Right forelimb (tissue), 1 donor: ENCODE data around the gene NUS1.
A peak's percentile ranks its signal among the peaks of the same experiment; 100 is the strongest.
"Not testable (repeated sequence)": the region's sequence is repeated elsewhere in the genome, so short reads cannot be mapped to it uniquely, and the experiment has no call there.

Source experiments
- DNase-seq: peaks from one replicate; pipeline ENCODE4 v3.0.0-alpha.2; 2018

NUS1 gene

DNA sequence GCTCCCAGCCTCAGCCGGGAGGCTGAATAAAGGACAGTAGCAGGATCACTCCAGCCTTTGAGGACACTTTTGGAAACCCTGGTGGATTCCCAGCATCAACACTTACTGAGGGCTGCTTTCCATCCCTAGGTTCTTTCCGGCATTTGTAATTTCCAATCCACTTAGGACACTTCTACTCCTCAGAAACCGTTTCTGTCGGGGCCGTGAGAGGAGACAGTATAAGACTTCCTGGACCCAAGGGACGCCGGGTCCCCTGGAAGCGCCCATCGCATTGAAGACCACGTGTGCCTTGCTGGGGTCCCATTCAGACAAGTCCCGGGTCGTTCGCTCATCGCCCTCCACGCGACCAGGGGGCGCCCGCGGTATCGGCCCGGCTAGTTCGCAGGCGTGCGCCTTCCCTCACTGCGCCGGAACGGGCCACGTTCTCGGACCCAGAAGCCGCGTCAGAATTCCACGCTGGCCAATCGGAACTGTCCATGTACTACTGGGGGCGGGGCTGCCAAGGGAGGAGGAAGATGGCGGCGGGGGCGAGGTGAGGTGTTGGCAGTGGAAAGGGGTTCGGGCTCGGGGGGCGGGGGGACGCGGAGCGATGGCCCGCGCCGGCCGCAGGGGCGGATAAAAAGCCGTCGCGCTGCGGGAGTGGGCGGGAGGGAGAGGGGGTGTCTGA, at the start of gene NUS1:
NUS1 (plus strand) TSS at position 479 of the 667 bp plus-strand sequence. CDS start 202 bp downstream, outside the sequence.
- DNase-seq = peak; percentile 99

DNA sequence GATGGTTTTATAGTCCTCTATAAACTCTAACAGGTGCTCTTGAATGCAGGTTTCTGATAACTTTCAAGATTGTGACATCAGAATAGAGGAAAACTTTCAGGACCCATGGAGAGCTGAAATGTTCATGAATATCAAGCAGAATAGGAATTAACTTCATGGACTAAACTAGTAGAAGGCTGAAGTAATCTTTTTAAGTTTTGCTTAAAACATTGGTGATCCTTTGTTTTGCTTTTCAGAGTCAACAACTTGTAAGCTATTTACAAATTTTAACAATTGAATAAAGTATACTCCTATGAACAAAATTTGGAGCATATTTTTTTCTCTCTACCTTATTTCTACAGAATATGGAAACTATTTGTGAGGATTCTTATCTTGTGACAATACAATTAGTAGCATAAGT, 47.7 kb upstream of the NUS1 start:
- no peak for DNase-seq

DNA sequence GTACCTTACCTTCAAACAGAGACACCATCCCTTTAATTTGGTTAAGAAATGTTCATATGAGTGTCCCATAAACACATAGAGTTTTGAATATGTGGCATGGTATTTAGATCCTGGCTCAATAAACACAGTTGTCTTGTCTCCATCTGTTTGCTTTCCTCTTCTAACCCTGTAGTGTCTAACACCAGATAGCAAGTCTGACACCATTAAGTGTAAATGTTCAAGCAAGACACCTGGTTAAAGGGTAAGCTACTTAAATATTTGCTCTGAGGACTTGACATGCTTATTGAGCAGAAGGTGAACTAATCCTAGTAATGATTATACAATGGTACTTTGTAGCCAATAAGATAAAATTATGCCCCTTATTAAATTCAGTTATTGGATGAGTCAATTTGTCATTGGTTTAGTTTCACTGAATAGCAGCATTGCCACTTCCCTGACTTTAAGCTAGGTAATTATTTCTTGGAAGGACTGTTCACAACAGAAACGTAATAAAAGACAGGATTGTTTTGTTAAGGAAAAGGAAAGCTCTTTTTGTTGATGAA, 46.1 kb upstream of the NUS1 start:
- no peak for DNase-seq

DNA sequence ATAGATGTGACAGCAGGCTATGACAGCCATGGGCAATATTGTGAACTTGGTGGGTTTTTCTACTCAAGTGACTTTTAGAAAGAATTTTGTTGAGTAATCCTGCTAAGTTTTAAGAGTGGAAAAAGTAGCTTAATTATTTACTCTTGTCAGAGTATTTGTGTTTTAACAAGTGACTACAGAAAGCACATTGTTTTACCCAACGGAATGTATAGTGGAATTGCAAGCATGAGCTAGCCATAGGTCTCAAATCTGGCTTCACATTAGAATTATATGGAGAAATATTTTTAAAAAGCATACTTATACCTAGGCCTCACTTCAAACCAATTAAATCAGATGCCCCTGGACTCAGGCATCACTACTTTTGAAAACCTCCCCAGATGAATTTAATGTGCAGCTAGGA, 37.5 kb upstream of the NUS1 start:
- no peak for DNase-seq

DNA sequence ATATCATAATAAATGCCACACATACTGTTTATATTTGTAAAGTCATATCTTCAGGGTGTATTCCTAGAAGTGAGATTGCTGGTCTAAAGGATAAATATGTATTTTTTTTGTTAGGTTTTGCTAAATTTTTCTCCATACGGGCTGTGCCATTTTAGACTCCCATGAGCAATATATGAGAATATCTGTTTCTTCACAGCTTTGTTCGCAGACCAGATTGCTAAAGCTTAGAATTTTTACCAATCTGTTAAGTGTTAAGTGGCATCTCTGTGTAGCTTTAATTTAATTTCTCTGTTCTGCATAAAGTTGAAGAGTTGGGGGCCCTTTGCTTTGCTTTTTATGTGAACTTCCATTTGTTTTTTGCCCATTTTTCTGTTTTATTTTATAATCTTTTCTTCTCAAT, 32.3 kb upstream of the NUS1 start:
- DNase-seq = no peak

DNA sequence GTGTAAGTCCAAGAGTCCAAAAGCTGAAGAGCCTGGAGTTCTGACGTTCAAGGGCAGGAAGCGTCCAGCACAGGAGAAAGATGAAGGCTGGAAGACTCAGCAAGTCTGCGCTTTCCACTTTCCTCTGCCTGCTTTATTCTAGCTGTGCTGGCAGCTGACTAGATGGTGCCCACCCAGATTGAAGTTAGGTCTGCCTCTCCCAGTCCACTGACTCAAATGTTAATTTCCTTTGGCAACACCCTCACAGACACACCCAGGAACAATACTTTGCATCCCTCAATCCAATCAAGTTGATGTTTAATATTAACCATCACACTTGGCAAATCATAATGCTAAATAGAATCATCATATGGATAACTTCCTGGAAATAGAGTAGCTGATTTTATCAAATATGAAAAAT, 23.3 kb upstream of the NUS1 start:
- DNase-seq = not testable (repeated sequence)

DNA sequence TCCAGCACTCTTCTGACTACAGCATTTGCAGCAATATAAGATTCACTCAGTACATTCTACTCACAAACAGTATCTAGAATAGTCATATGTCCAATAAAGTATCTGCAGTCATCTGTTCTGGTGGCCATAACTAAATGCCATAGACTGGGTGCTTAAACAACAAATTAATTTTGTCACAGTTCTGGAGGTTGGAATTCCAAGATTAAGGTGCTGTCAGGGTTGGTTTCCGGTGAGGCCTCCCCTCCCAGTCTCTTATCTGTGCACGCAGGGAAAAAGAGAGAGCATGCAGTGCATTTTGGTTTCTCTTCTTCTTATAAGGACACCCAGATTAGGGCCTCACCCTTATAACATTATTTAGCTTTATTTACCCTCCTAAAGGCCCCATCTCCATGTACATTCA, 21.3 kb upstream of the NUS1 start:
- DNase-seq = no peak

DNA sequence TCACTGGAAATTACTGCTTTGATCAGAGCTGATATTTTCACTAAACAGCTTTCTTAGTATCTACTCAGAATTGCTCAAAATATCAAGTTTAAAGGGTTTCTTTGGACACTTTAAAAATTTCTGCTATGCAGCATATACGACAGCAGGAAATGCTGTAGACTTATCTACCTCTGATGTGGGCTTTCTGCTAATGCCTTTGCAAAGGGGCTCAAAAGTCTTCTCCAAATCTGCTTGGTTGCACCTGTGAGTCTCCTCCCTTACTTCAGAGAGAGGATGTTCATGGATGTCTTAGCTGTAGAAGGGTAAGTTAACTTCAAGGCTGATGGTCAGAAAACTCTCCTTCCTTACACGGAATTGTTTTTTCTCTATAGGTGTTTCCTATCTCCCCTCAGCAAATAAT, 19.9 kb upstream of the NUS1 start:
- no peak for DNase-seq

DNA sequence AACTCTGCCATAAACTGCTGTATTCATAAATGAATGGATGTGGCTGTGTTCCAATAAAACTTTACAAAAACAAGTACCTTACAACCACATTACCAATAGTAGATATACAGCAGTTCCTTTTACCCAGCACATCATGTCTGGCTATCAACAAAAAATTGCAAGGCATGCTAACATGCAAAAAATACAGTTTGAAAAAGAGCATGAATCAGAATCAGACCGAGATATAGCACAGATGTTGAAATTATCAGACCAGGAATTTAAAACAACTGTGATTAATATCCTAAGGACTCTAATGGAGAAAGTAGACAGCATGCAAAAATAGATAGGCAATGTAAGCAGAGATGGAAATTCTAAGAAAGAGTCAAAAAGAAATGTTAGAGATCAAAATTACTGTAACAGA, 8.4 kb upstream of the NUS1 start:
- no peak for DNase-seq

DNA sequence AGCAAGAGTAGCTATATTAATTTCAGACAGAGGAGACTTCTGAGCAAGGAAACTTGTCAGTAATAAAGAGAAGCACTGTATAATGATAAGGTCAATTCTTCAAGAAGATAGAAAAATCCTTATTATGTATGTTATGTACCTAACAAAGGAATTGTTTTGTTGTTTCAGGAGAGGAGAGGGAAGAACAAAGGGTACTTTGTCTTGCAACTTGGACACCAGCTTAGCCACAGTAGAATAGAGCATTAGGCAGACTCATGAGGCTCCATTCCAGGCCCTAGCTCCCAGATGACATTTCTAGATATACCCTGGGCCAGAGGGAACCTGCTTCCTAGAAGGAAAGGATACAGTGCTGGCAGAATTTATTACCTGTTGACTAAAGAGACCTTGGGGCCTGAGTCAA, 6.5 kb upstream of the NUS1 start:
- no peak for DNase-seq

DNA sequence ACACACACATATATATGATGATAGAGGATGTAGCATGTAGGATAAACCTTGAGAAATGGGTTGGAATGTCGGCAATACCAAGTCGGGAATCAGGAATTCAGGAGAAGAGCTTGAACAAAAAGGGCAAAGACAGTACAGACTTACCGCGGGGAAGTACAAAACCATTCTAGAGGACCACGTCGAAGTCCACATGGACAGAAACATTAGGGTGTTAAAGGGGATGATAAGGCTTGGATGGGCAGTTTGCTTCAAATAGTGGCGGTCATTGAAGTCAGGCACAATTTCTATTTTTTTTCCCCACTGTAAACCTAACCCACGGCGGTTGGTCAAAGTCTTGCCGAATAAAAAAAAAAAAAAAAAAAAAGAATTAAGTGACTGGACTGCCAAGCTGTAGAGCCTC, 766 bp upstream of the NUS1 start:
- DNase-seq = no peak

DNA sequence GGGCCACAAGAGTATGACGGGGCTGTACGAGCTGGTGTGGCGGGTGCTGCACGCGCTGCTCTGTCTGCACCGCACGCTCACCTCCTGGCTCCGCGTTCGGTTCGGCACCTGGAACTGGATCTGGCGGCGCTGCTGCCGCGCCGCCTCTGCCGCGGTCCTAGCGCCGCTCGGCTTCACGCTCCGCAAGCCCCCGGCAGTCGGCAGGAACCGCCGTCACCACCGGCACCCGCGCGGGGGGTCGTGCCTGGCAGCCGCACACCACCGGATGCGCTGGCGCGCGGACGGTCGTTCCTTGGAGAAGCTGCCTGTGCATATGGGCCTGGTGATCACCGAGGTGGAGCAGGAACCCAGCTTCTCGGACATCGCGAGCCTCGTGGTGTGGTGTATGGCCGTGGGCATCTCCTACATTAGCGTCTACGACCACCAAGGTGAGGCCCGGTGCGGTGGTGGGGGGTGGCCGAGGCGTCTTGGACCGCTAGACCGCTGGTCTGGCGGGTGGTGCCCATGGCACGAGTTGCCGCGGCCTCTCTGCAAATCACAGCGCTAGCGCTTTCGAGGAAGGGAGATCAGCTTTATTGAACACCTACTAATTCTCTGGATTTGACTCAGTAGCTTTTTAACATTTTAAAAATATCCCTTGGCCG, 511 bp downstream of the NUS1 start:
- DNase-seq = peak; percentile 50

DNA sequence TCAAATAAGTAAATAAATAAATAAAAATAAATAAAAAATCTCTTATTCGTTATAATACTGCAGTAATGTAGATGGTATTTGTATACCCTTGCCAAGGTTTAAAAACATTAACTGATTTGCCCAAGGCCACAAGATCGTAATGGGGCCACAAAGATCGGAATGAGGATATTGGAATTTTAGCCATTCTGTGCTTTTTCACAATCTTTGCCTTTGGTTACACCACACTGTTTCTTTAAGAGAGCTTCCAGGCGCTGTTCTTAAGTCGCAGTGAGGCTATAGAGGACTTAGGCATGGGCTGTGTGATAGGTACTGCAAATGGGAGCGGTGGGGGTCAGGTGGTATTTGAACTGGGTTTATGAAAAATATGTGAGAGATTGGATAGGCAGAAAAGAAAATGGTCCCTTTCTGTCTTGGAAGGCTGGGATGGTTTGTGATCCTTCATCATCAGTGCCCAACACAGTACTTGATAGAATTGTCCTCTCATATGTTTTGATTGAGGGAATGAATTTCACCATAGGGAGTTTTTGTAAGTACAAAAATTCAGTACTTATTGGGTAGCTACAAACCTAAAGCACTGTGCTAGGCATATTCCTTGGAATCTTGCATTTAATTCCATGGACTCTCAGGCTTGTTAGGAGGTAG, 1.4 kb downstream of the NUS1 start:
- no peak for DNase-seq

DNA sequence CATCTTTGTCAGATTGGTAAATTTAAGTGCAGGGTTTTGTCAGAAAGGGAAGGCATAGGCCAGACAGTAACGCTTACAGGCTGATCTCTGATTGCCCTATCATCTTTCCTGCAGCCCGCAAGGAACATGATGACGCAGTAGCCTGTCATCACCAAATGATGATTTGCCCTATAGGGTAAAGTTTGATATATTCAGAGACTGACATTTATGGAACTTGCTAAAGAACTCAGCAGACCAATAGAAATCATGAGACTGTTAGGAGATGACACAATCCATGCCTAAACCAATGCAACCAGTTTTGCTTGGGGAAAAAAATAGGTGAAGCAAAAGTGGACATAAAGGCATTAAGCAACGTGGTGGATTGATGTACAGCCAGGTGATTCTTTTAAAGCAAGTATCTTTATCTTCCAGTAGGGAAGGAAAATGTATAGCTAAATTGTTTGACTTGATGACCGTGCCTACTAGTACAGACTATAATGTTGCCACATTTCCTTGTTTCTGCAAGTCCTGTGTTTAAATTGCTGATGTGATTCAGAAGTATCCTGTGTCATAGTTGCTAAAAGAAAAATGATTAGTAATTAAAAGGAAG, 2.4 kb downstream of the NUS1 start:
- no peak for DNase-seq

DNA sequence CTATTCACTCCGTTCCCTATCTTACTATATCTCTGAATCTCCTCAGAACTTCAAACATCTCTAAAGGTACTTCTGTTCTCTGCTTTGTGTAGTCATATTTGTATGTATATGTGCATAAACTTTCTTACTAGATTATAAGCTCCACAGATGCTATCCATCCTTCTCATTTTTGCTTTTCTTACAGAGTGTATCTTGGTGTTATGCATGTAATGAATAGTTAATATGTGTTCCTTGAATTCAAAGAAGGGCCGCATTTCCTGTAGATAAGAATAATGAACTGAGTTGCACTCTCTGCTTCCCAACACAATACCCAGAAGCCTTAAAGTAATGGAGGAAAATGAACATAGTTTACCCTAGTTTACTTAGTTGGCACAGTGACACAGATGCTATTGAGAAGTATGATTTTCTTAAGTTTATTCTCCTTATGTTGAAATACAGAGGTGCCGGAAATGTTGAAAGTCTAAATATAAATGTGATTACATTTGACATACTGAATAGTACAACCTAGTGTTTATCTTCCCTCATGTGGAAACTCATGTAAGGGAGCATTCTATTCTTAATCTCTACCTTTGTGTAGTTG, 6.0 kb downstream of the NUS1 start:
- no peak for DNase-seq

DNA sequence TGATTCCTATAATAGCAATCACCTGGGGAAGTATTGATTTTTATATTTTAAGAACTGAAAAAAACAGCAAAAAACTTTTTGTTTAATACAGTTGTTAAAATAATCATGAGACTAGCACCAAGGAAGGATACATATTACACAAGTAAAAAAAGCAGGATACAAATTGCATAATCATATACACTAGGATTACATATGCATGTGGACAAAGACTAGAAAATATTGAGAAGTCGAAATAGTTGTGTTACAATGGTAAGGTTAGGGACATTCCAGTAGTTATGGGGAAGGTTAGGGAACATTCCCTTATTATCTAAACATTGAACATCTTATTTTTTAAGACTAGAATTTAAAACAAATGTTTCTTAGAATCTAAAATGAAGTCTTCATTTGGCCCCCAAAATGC, 9.5 kb downstream of the NUS1 start:
- DNase-seq = no peak

DNA sequence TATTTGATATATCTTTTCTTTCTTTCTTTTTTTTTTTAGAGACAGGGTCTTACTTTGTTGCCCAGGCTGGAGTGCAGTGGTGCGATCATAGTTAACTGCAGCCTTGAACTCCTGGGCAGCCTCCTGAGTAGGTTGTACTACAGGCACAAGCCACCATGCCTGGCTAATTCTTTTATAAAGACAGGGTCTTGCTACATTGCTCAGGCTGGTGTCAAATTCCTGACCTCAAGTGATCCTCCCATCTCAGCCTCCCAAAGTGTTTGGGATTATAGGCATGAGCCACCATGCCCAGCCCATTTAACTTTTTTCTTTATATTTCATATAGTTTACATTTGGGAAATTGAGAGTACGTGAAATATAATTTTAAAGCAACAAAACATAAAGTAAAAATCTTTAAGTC, 10.1 kb downstream of the NUS1 start:
- no peak for DNase-seq

DNA sequence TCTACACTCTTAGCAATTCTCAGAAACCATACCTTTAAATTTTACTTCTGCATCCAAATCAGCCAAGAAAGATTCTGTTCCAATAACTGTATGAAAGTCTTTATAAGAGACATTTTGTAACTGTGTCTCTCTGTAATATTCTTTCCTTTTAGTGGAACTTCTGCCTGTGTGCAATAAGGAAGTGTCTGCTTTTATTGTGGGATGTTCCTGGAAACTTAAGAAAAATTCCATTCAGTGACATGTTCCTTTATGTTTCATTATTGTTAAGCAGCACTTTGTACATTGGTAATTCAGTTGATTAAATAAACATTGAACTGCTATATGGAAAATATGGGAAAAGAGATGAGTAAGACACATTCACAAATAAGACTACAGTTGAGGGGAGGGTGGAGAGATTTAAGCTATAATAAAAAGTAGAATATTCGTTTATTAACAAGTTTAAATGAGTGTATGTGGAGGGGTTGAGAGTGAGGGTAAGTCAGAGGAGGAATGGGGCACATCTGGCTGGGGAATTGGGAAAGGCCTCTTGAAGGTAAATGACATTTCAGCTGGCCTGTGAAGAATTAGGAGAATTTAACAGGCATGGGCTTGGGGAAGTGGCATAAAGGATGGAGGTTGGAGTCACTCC, 11.9 kb downstream of the NUS1 start:
- no peak for DNase-seq

DNA sequence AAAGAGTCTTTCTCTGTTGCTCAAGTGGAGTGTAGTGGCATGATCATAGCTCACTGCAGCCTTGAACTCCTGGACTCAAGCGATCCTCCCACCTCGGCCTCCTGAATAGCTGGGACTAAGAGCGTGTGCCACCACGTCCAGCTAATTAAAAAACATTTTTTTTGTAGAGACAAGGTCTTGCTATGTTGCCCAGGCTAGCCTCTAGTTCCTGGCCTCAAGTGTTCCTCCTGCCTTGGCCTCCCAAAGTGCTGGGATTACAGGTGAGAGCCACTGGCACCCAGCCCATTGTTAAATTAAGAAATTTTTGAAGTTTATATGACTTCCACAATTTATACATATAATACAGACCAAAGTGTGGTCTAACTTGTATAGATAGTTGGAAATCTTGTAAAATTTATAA, 14.3 kb downstream of the NUS1 start:
- not testable (repeated sequence) for DNase-seq

DNA sequence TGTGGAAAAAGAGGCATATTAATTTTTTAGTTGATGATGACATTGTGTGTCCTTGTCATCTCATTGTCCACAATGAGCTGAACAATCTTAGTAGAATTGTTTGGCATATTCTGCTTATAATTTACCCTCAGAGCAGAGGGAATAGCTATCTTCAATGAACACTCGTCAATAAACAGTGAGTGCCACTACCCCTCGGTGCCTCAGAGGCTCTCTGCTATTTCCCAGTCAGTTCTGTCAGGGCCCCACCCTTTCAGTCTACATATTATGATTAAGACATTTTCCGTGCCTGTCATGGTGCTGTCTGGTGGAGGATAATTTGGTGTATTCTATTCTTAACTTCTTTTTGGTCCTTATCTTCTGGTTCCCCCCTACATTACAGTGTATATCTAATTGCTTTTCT, 31.2 kb downstream of the NUS1 start:
- no peak for DNase-seq

DNA sequence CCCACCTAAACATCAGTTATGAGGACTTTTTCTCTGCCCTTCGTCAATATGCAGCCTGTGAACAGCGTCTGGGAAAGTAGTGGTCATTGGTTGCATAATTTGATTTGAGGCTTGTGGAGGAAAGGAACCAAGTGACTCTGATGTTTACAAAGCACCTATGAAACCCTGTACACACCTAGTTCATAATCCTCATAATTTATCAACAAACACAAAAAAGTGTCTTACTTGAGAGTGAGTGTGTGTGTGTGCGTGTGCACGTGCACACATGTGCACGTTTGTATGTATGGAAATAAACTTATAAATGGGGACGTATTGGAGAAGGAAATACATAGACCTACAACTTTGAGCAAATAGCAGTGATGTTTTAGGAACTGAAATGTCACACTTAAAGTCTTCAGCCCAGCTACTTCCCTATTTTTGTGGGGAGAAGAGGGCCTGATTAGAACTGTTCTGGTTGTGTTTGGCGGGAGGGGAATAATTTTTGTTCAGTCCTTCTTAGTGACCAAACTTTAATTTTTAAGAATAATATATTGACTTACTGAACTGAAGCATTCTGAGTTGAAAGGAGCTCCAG, 31.8 kb downstream of the NUS1 start:
- DNase-seq = not testable (repeated sequence)

DNA sequence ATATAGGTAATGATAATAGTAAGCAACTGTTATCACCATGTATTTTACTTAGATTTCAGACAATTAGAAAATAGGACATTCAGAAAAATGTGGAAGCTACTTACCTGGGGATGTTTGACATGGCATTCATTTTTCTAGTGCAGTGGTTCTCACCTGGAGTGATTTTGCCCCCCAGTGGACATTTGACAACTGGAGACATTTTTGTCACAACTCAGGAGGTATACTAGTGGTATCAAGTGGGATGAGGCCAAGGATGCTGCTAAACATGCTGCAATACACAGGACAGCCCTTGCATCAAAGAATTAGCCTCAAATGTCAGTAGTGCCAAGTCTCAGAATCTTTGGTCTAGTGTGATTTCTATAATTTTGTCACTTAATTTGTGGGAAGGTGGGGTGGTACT, 36.1 kb downstream of the NUS1 start:
- no peak for DNase-seq

DNA sequence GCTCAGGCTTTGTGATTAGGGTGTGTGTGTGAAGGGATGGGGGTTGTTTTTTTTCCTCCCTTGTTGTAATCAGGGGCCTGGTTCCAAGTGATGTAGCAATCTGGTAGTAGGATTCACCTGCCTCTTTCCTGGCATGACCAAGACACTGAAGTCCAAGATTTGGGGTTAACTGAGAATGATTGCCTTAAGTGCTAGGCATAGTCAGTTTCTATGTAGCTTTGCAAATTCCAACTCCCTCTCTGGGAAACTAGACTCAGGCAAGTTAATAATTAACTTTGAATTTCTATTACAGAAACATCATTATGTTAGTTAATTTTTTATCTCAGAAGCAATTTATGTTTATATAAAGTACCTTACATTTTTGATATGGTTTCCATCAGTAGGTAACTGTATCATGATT, 43.6 kb downstream of the NUS1 start:
- DNase-seq = no peak
